A673 (cell line): ENCODE results near the gene RASSF4. TPM values are rescaled to one million over a fixed set of nuclear protein-coding genes. Genes with fewer than 3 reads are reported as not detected.

ENCODE experiments used
- BruUV-seq: library from RNA; stranded (reverse); fragments of 400-500 nt; replicated peaks from 2 replicates; lab custom pipeline; 2021; lab: Mats Ljungman, UMichigan
- CTCF ChIA-PET: fragments of 300-600 bp; sonication (Branson Sonifier 250); formaldehyde crosslinking; loops from one replicate; lab custom pipeline; 2022; ENCODE audit warnings: antibody characterized with exemption; lab: Charles Lee
- POLR2A ChIA-PET: fragments of 300-600 bp; sonication (Branson Sonifier 250); formaldehyde crosslinking; loops from one replicate; lab custom pipeline; 2022; ENCODE audit warnings: antibody characterized with exemption; ENCODE audit not compliant: low non-redundant PET; lab: Charles Lee
- DNase-seq: peaks from one replicate; pipeline ENCODE4 v3.0.0-alpha.2; 2015; ENCODE audit warnings: low spot score
- H3K27ac ChIP-seq: fragments of 200-600 bp; sonication (generic); 2 replicates; pipeline ENCODE4 v1.5.1; 2016; ENCODE audit warnings: mixed run types, low read depth, mild to moderate bottlenecking, mixed read lengths, antibody characterized with exemption, low read length; ENCODE audit not compliant: poor library complexity, severe bottlenecking
- H3K27me3 ChIP-seq: fragments of 200-600 bp; sonication (generic); replicated peaks from 2 replicates; pipeline ENCODE4 v1.6.1; 2017; ENCODE audit warnings: mixed run types, low read depth, mild to moderate bottlenecking, mixed read lengths, antibody characterized with exemption, low read length; ENCODE audit not compliant: insufficient read depth, poor library complexity
- H3K36me3 ChIP-seq: fragments of 200-600 bp; sonication (generic); 2 replicates; pipeline ENCODE4 v1.6.1; 2016; ENCODE audit warnings: mixed run types, mild to moderate bottlenecking, mixed read lengths, antibody characterized with exemption, low read length; ENCODE audit not compliant: insufficient read depth, poor library complexity, severe bottlenecking
- H3K4me1 ChIP-seq: fragments of 200-600 bp; sonication (generic); 2 replicates; pipeline ENCODE4 v1.6.1; 2017; ENCODE audit warnings: mixed run types, mild to moderate bottlenecking, mixed read lengths, antibody characterized with exemption, low read length; ENCODE audit not compliant: insufficient read depth, poor library complexity, severe bottlenecking
- H3K4me3 ChIP-seq: fragments of 200-600 bp; sonication (generic); 2 replicates; pipeline ENCODE4 v1.5.1; 2016; ENCODE audit warnings: low read depth, mixed run types, mild to moderate bottlenecking, mixed read lengths, low read length; ENCODE audit not compliant: poor library complexity, severe bottlenecking
- H3K9me3 ChIP-seq: fragments of 200-600 bp; sonication (generic); 2 replicates; pipeline ENCODE4 v1.6.1; 2016; ENCODE audit warnings: mixed run types, low read depth, mild to moderate bottlenecking, mixed read lengths, antibody characterized with exemption, low read length; ENCODE audit not compliant: poor library complexity, severe bottlenecking
- EZH2 ChIP-seq: fragments of 200-600 bp; sonication (generic); IDR thresholded peaks from 2 replicates; pipeline ENCODE4 v1.6.1; 2017; ENCODE audit warnings: borderline replicate concordance, low read depth, mild to moderate bottlenecking, mixed read lengths, antibody characterized with exemption, low read length; ENCODE audit not compliant: poor library complexity, severe bottlenecking
- intact Hi-C: fragments of 100-400 bp; cut with micrococcal nuclease; formaldehyde crosslinking; loops from one replicate; pipeline ENCODE4 v1.10.0; 2022; ENCODE audit not compliant: unreplicated experiment
- total RNA-seq: library from RNA; stranded (reverse); gene quantifications from 2 replicates; pipeline ENCODE4 v1.2.3, GENCODE V29; 2021
- TF ChIP-seq, protein P1 (sequence below): fragments of 300-800, 200-600 bp; sonication (generic); conservative IDR thresholded peaks from 2 replicates; pipeline ENCODE4 v1.5.1; 2017; ENCODE audit warnings: low read depth, mild to moderate bottlenecking, antibody characterized with exemption, low read length, moderate library complexity, mixed read lengths

Gene RASSF4
- total RNA-seq, 1 experiment from 2014 or later: 0.71 TPM

DNA sequence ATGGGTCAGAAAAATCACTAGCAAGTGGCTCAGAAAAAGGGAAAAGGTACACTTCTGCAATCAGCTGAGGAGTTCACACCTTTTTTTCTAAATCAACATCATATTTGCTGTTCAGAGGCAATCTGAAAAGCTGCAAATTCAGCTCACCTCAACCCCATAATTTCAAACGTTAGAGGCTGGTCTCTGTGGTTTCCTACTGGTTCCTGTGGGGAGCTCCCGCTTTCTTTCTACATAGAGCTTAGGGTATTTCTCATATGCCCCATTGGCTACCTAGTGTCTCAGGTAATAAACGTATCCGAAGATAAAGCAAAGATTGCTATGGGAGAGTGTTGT, 35.9 kb downstream of the RASSF4 start:
- no TSS peak for BruUV-seq
- CTCF ChIA-PET: no interaction called here
- Histone ChIP-seq H3K4me1 (no peaks in the 10 kb centered on the region), H3K36me3 (no peaks in the 10 kb centered on the region), H3K27ac (no peak overlapping the region), H3K9me3 (no peaks in the 10 kb centered on the region), H3K27me3 (no peaks in the 10 kb centered on the region), H3K4me3 (no peak overlapping the region)
- intact Hi-C loops: no loop called here
- DNase-seq: no peak
- POLR2A ChIA-PET: no interaction called here
- no peak for TF ChIP-seq EZH2
- TF ChIP-seq, protein P1, sequence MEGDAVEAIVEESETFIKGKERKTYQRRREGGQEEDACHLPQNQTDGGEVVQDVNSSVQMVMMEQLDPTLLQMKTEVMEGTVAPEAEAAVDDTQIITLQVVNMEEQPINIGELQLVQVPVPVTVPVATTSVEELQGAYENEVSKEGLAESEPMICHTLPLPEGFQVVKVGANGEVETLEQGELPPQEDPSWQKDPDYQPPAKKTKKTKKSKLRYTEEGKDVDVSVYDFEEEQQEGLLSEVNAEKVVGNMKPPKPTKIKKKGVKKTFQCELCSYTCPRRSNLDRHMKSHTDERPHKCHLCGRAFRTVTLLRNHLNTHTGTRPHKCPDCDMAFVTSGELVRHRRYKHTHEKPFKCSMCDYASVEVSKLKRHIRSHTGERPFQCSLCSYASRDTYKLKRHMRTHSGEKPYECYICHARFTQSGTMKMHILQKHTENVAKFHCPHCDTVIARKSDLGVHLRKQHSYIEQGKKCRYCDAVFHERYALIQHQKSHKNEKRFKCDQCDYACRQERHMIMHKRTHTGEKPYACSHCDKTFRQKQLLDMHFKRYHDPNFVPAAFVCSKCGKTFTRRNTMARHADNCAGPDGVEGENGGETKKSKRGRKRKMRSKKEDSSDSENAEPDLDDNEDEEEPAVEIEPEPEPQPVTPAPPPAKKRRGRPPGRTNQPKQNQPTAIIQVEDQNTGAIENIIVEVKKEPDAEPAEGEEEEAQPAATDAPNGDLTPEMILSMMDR: no peak

DNA sequence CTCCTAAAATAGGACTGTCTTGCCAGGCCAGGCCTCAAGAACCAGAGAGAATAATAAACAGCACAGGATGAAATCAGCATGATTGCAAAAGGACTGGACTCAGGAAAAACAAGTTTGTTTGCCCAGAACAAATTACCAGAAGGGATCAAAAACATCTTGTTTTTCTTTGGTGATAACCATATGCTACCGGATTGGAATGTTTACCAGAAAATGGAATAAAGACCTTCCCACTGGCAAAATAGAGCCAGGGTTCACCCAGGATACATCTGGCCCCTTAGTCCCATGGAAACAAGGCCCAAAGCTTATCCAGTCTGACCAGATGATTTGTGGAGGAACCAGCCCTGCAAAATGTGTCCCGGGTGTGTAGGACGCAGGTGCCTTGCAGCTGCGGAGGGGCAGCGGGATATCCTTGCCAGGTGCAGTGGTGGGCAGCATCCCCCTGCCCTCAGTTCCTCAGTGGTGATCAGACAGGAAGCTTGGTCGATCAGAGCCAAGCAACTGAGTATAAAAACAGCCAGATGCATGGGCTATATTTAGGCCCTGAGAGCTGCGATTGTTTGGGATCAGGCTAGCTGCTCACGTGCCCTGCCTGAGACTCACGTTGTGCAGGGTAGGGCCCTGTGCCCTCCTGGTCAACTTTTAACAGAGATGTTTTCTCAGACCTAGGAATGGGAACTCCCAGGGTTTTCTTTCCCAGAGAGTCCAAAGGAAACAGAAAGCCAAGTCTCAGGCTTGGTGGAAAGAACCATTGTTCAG, 36.5 kb downstream of the RASSF4 start:
- intact Hi-C loops: no loop called here
- H3K4me1 ChIP-seq: no peaks in the 10 kb centered on the region
- no peak overlapping the region for H3K27ac ChIP-seq
- CTCF ChIA-PET: no interaction called here
- H3K9me3 ChIP-seq: no peaks in the 10 kb centered on the region
- POLR2A ChIA-PET: no interaction called here
- H3K36me3 ChIP-seq: no peaks in the 10 kb centered on the region
- H3K27me3 ChIP-seq: no peaks in the 10 kb centered on the region
- no peak for TF ChIP-seq EZH2
- TF ChIP-seq, protein P1: no peak
- DNase-seq: no peak
- H3K4me3 ChIP-seq: no peak overlapping the region
- BruUV-seq: no TSS peak

DNA sequence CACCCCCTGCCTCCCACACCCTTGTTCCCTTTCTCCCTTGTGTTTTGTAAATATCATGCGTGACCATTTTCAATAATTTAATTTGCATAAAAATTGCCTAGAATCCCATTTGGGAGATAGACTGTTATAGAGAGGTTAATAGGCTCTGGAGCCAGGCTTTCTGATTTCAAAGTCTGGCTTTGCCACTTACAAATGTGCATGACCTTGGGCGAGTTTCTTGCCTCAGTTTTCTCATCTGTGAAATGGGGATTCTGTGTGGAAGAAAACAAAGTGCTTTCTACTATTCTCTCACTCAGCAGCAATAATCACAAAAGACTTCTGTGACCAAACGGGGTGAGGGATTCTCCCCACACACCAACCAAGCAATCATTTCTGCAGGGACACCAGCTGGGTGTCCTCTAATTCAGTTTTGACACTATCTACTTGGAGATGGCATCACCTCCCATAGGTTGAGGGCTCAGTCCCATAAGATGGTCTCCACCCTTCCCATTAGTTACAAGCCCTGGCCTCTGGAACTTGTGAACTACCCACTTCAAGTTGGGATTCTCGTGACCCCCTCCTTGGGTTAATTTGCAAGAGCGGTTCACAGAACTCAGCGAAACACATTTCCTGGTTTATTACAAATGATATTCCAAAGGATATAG, 37.6 kb downstream of the RASSF4 start:
- Histone ChIP-seq H3K4me1 (peaks cover 6% of the 10 kb centered on the region), H3K36me3 (no peaks in the 10 kb centered on the region), H3K4me3 (no peak overlapping the region), H3K27ac (no peak overlapping the region), H3K27me3 (no peaks in the 10 kb centered on the region), H3K9me3 (no peaks in the 10 kb centered on the region)
- TF ChIP-seq, protein P1: no peak
- TF ChIP-seq EZH2: no peak
- CTCF ChIA-PET: no interaction called here
- DNase-seq: no peak
- POLR2A ChIA-PET: no interaction called here
- BruUV-seq: no TSS peak
- intact Hi-C loops: no loop called here
